Epithelial cell of proximal tubule (primary cell): Measurements from ENCODE around the gene IGLL1. TPM values are rescaled to one million over a fixed set of nuclear protein-coding genes. Genes with fewer than 3 reads are reported as not detected.
"Not testable (repeated sequence)": the region's sequence is repeated elsewhere in the genome, so short reads cannot be mapped to it uniquely, and the experiment has no call there.

Experiments
- DNase-seq: peaks from one replicate; pipeline ENCODE4 v3.0.0-alpha.2; 2011; ENCODE audit warnings: low read depth
- H3K4me3 ChIP-seq: 2 replicates; pipeline ENCODE4 v1.5.1; 2011; ENCODE audit warnings: low read depth, mild to moderate bottlenecking, low read length
- CTCF ChIP-seq: conservative IDR thresholded peaks from 2 replicates; pipeline ENCODE4 v1.5.1; 2012; ENCODE audit warnings: low read depth, mild to moderate bottlenecking, low read length
- total RNA-seq: library from RNA; depleted of rRNA; stranded (reverse); fragments of >200 nt; gene quantifications from 2 replicates; pipeline ENCODE4 v1.2.3, GENCODE V29; 2015

The IGLL1 gene
- total RNA-seq, 1 donor from 2014 or later, result not detected

- DNase-seq, result no peak
- TF ChIP-seq CTCF, result no peak
- no peak overlapping the region for H3K4me3 ChIP-seq
Measured at GRCh38 chr22:23598805-23599518, 18.9 kb upstream of the IGLL1 start.

- H3K4me3 ChIP-seq, DNase-seq: not testable (repeated sequence)
Measured at GRCh38 chr22:23597576-23598268, 17.6 kb upstream of the IGLL1 start.

GRCh38 chr22:23595904-23596303 lies 15.8 kb upstream of the IGLL1 start:
- H3K4me3 ChIP-seq, DNase-seq: not testable (repeated sequence)

GRCh38 chr22:23591846-23592245 lies 11.8 kb upstream of the IGLL1 start:
- DNase-seq, result no peak
- no peak overlapping the region for H3K4me3 ChIP-seq

GRCh38 chr22:23591201-23591791 lies 11.2 kb upstream of the IGLL1 start:
- peak; percentile 95 for TF ChIP-seq CTCF
- H3K4me3 ChIP-seq, result no peak overlapping the region
- DNase-seq, result no peak

More at GRCh38 chr22:23591846-23592245, 11.8 kb upstream of the IGLL1 start:
- TF ChIP-seq CTCF, result no peak

GRCh38 chr22:23583836-23584235 lies 3.7 kb upstream of the IGLL1 start:
- no peak for DNase-seq
- TF ChIP-seq CTCF, result no peak

GRCh38 chr22:23583153-23583552 lies 3.1 kb upstream of the IGLL1 start:
- no peak for TF ChIP-seq CTCF
- H3K4me3 ChIP-seq, result no peak overlapping the region
- DNase-seq, result no peak

More at GRCh38 chr22:23583836-23584235, 3.7 kb upstream of the IGLL1 start:
- no peak overlapping the region for H3K4me3 ChIP-seq

- no peak overlapping the region for H3K4me3 ChIP-seq
- TF ChIP-seq CTCF, result no peak
- no peak for DNase-seq
Measured at GRCh38 chr22:23581260-23581650, 1.2 kb upstream of the IGLL1 start.
